ENCODE data around the gene GCNT4. TPM values are rescaled to one million over a fixed set of nuclear protein-coding genes. Genes with fewer than 3 reads are reported as not detected.

Gene GCNT4
- total RNA-seq, 1 experiment from 2014 or later = 0.63 TPM

GRCh38 chr5:75059912-75060545 lies 7.7 kb upstream of the GCNT4 start:
- no peak overlapping the region for H2AK5ac ChIP-seq (ENCODE audit: insufficient read length, low read length)
- no peak overlapping the region for H2BK15ac ChIP-seq (ENCODE audit: low read depth, low read length)
- Mint-ChIP-seq H3K27ac (no peak overlapping the region), H3K4me1 (peaks cover 17 to 22% of the 10 kb centered on the region in 2 experiments), H3K27me3 (ENCODE audit: low read depth) (no peaks in the 10 kb centered on the region; the same call in 1 of the 2 replicates), H3K36me3 (ENCODE audit: insufficient read depth in 1 of 3, low read depth in 3 of 3) (no peaks in the 10 kb centered on the region), H3K9me3 (no peaks in the 10 kb centered on the region), H3K4me3 (no peak overlapping the region)
- no peak overlapping the region for H3T11ph ChIP-seq (ENCODE audit: low read length)
- H3K56ac ChIP-seq (ENCODE audit: insufficient read length, low read depth, low read length) = no peak overlapping the region
- no peak overlapping the region for H3K27ac ChIP-seq (ENCODE audit: insufficient read length, low read depth, low read length)
- H3K18ac ChIP-seq (ENCODE audit: insufficient read length, low read depth, low read length) = no peak overlapping the region
- H2BK20ac ChIP-seq (ENCODE audit: low read depth, low read length, poor library complexity, severe bottlenecking) = no peak overlapping the region
- H2BK5ac ChIP-seq (ENCODE audit: insufficient read length, low read length) = no peak overlapping the region
- no CpG with 5 or more reads among the region's 4 CpGs for WGBS (ENCODE audit: extremely low coverage, insufficient read length, low lambda C conversion rate)
- no peak overlapping the region for H2BK12ac ChIP-seq (ENCODE audit: insufficient read length, low read depth, low read length)
- no peaks in the 10 kb centered on the region for H3K79me1 ChIP-seq (ENCODE audit: insufficient read depth, low read depth, low read length, poor library complexity, severe bottlenecking)
- H3K23me2 ChIP-seq (ENCODE audit: insufficient read length, low read depth, low read length, poor library complexity, severe bottlenecking) = no peaks in the 10 kb centered on the region
- no peak overlapping the region for H4K91ac ChIP-seq (ENCODE audit: insufficient read length, low read depth, low read length)
- peaks cover 8% of the 10 kb centered on the region for H3K4me1 ChIP-seq (ENCODE audit: insufficient read depth, low read length)
- H4K8ac ChIP-seq (replicated peaks; ENCODE audit: insufficient read length, low read depth, low read length) = no peak overlapping the region
- no peak overlapping the region for H2AFZ ChIP-seq (ENCODE audit: low read length)
- no peak overlapping the region for H3K23ac ChIP-seq (ENCODE audit: insufficient read length, low read depth, low read length)
- H3K27me3 ChIP-seq (ENCODE audit: insufficient read depth, low read length) = no peaks in the 10 kb centered on the region
- no peak overlapping the region for H3K14ac ChIP-seq (ENCODE audit: insufficient read depth, low read length)
- DNase-seq = no peak
- H3K9ac ChIP-seq (ENCODE audit: extremely low read depth, insufficient read length, low read length) = no peak overlapping the region
- no peaks in the 10 kb centered on the region for H3K79me2 ChIP-seq (ENCODE audit: insufficient read depth, low read length)
- no peaks in the 10 kb centered on the region for H4K20me1 ChIP-seq (ENCODE audit: control insufficient read depth, insufficient read depth, insufficient read length)
- TF ChIP-seq, protein P1, sequence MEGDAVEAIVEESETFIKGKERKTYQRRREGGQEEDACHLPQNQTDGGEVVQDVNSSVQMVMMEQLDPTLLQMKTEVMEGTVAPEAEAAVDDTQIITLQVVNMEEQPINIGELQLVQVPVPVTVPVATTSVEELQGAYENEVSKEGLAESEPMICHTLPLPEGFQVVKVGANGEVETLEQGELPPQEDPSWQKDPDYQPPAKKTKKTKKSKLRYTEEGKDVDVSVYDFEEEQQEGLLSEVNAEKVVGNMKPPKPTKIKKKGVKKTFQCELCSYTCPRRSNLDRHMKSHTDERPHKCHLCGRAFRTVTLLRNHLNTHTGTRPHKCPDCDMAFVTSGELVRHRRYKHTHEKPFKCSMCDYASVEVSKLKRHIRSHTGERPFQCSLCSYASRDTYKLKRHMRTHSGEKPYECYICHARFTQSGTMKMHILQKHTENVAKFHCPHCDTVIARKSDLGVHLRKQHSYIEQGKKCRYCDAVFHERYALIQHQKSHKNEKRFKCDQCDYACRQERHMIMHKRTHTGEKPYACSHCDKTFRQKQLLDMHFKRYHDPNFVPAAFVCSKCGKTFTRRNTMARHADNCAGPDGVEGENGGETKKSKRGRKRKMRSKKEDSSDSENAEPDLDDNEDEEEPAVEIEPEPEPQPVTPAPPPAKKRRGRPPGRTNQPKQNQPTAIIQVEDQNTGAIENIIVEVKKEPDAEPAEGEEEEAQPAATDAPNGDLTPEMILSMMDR (conservative IDR thresholded peaks at IDR 0.05) = no peak
- H3K9me3 ChIP-seq (ENCODE audit: control insufficient read depth, low read depth, low read length) = no peaks in the 10 kb centered on the region
- H3K4ac ChIP-seq (ENCODE audit: low read depth, low read length) = no peak overlapping the region
- H2BK120ac ChIP-seq (ENCODE audit: low read depth, low read length, poor library complexity, severe bottlenecking) = no peak overlapping the region
- no peak overlapping the region for H3K4me2 ChIP-seq (ENCODE audit: insufficient read depth, insufficient read length, low read length)
- no peak overlapping the region for H4K5ac ChIP-seq (ENCODE audit: insufficient read length, low read depth, low read length)
